Stimulated activated CD4-positive, alpha-beta T cell treated with anti-CD3 and anti-CD28 coated beads, Interleukin-1b, Interleukin-23, amount 100 ng/mL, for 4 hours (primary cell): ENCODE data around the gene SLCO4A1.

Experiments
- DNase-seq, 2 donors: peaks; one replicate each; pipeline ENCODE4 v3.0.0-alpha.2; 2020; ENCODE audit warnings: low read depth in 2 of 2

Gene SLCO4A1

DNA sequence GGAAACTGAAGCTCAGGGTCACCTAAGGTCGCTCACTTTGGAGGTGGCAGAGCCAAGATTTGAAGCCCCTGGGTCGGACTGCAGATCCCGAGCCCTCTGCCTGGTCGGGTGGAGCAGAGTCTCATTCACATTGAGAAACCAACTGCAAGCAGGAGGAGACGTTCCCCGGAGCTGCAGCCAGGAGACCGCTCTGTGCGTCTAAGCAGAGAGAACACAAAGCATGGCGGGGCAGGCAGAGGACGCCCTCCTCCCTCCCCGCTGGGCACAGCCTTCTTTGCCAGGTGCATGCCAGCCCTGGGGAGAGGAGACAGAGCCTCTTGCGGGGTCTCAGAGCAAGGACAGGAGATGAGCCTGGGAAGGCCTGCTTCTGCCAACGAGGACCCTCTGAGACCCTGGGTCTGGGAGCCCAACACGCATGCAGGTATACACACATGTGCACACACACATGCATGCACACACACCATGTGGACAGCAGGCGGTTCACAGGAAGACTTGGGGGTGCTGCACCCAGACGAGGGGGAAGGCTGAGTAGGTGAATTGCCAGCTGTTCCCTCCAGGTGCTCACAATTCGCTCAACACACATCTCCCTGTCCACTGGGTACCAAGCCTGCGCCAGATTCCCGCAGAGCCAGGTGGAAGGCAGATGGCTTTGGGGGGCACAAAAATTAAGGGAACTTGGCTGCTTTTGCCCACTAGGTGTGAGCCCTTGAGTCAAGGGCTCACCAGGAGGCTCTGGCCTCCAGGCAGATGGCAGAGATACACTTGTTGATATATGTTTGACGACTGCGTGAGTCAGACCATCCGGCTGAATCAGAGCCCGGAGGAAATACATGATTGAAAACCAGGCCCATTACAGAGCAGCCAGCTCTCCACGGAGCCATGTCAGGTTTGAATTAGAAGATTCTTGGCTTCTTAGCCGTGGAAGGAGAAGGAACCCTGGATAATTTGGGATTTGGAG lies 60.9 kb downstream of the SLCO4A1 start:
- no peak for DNase-seq

DNA sequence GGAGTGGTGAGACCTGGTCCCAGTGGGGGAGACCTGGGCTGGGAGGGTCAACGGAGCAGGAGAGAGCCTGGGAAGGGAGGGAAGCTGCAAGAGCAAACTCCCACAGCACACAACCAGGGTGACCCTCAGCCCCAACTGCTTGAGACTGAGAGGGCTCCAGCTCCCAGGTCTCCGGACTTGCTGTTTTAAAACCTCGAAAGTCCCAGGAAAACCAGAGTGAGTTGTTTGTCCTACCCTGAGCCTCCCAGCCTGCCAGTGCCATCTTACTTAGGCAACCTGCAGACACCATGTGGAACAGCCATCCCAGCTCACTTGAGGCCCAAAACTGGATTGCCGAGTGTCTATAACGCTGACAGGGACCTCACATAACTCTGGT lies 61.5 kb downstream of the SLCO4A1 start:
- no peak for DNase-seq

DNA sequence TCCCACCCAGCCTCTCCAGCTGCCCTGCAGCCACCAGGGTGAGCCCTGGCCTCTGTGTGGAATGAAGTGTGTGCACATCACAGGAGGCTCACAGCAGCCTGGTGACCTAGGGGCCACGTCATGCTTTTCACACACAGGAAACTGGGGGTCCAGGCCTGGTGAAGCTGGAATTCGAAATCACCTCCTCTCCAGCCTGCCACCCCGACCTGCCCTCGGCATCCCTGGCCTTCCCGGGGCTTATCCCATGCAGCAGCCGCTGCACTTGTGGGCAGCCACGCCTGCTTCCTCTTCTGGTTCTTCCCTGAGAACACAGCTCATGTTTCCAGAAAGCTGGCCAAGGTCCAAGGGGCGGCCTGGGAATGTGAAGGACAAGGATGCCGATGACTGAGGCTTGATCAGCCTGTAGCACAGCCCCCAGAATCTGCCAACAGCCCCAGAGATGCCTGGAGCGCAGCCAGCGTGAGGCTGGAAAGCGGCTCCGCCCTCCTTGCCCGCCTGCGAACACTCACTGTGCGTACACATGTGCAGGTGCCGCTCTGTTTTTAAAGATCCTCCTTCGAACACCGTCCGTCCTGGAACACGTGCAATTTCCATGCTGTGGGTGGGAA lies 62.1 kb downstream of the SLCO4A1 start:
- no peak for DNase-seq

DNA sequence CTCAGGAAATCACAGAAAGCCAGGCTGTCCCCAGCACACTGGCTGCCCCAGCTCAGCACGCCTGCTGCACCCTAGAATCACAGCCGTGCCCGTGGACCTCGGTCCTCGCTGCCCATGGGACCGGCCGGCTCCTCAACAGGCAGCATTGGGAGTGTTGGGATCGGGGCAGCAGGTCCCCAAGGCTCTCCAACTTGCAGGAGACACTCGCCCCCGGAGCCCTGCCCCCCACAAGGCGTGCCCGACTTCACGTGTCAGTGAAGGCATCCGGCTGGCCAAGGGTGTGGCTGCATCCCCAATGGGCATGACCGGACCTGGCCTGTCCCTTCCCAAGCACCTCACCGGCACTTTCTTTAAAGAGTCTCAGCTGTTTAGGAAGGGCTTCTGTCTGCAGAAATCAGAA lies 63.3 kb downstream of the SLCO4A1 start:
- DNase-seq = no peak

DNA sequence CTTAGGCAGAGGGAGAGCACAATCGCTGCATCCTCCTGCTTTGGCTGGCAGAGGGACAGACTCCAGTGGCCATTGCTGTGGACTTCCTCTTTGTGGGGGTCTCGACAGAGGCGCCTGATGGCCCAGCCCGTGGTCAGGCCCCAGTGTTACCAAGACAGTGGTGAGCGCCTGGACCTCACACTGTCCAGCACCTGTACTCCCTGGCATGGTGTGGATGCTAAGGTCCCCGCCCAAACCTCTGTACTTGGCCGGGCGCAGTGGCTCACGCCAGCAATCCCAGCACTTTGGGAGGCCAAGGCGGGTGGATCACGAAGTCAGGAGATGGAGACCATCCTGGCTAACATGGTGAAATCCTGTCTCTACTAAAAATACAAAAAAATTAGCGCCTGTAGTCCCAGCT lies 64.0 kb downstream of the SLCO4A1 start:
- no peak for DNase-seq

DNA sequence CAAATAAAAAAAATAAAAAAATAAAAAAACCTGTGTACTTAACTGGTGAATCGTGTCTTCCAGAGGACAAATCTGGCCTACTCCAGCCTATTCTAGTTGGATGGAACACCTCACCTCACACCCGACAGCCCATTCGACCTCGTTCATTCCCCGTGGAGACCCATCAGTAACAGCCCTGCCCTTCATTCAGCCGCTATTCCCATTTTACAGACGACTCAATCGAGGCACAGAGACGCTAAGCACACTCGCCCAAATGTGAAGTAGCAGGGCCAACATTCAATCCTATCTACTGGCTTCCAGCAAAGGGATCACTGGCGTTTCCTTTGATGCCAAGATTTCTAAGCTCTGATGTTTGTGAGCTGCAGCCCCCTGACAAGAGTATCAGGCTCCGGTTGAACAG lies 64.6 kb downstream of the SLCO4A1 start:
- DNase-seq = no peak

DNA sequence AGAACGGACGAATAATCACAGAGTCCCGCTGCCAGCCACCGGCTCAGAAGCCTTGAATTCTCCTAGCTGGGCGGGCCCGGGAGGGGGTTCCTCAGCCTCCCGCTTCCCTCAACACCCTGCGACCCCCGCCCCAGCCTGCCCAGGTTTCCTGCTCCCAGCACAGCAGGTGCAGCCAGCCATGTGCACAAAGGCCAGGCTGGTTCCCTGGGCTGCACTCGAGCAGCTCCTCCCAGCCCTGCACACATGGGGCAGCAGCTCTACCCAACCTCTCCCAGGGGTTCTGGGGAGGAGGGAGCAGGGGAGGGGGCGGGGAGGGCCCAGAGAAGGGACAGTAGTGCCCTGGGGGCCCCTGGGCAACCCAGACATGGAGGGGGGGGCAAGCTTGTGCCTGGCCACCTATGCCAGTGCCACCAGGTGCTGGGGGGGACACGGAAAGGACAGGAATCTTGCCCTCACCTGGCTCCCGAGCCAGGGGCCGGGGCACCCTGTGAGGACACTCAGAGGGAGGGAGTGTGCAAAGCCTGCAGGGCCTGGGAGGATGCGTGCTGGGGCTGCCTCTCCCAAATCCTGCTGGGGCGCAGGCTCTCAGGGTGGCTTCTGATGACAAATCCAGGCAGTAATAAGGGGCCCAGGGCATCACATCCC lies 65.1 kb downstream of the SLCO4A1 start:
- no peak for DNase-seq

DNA sequence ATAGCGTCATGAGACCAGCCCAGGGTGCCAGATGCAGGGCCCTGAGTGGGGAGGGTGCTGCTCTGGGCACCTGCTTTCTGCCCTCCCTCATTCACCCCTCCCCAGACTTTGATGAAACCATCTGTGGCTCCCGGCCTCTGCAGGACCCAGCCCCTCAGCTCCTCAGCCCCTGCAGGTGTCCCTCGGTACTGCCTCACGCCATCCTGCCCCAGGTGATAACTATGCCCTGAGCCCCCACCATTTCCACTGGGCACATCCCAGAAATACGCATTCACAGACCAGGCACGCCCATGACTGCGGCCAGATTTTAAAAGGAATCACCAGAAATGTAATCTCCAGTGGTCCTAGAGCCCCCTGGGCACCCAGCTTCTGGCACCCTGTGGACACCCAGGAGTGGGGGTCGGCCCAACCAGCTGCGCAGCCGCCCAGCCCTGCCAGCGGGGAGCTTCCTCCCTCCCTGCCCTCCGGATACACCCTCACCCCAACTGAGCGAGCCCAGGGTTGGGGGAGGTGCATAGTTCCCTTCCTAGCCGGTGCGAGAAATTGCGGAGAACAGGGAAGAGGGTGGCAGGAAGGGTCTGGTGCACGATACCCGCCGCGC lies 65.7 kb downstream of the SLCO4A1 start:
- DNase-seq = no peak

DNA sequence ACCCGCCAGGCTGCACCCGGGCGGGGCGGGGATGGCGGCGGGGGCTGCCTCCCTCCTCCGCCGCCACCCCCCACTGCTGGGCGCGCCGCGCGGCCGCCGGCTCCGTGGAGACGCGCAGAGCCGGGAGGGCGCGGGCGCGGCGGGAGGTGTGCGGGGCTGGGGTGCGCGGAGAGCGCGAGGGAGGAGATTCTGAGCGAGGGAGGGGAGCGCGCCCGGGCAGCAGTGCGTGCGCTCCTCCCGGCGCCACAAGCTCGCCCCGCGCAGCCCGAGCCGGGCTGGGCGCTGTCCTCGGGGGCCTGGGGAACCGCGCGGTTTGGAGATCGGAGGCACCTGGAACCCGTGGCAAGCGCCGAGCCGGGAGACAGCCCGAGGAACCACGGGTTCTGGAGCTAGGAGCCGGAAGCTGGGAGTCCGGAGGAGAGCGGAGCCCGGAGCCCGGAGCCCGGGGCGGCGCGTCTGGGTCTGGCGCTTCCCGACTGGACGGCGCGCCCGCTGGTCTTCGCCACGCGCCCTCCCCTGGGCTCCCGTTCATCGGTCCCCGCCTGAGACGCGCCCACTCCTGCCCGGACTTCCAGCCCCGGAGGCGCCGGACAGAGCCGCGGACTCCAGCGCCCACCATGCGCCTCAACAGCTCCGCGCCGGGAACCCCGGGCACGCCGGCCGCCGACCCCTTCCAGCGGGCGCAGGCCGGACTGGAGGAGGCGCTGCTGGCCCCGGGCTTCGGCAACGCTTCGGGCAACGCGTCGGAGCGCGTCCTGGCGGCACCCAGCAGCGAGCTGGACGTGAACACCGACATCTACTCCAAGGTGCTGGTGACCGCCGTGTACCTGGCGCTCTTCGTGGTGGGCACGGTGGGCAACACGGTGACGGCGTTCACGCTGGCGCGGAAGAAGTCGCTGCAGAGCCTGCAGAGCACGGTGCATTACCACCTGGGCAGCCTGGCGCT lies 66.6 kb downstream of the SLCO4A1 start, which contains the start of gene NTSR1:
TSS of gene NTSR1 (plus strand) at position 246 of the 946 bp plus-strand sequence. CDS start at position 618, 372 bp downstream.
- no peak for DNase-seq

DNA sequence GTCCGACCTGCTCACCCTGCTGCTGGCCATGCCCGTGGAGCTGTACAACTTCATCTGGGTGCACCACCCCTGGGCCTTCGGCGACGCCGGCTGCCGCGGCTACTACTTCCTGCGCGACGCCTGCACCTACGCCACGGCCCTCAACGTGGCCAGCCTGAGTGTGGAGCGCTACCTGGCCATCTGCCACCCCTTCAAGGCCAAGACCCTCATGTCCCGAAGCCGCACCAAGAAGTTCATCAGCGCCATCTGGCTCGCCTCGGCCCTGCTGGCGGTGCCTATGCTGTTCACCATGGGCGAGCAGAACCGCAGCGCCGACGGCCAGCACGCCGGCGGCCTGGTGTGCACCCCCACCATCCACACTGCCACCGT lies 67.2 kb downstream of the SLCO4A1 start:
- no peak for DNase-seq

DNA sequence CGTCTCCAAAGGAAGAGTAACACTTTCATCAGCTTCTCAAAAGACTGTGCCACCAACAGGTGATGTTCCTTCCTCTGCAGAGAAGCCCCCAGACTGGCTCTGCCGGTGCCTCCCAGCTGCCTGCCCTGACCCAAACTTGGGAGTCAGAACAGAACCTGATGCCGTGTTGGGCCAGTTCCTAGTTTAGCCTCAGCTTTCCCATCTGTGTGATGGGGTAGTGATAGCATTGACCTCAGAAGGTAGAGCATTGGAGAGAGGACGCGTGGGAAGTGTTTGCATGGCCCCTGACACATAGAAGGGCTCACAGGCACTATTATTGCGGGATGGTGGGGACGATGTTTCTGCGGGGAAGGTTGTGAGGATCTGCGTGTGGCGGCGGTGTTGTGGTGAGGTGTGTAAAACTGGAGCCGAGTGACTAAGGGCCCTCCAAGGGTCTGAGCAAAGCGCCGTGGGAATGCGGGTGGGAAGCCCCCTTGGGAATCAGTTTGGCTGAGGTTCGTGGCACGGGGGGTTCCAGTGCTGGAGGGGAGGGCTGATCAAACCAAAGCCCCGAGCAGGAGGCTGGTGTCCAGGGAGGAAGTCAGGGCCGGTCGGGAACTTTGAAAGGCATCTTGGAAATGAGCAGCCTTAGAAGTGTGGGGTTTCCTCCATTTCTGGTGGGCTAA lies 68.0 kb downstream of the SLCO4A1 start:
- DNase-seq = no peak

DNA sequence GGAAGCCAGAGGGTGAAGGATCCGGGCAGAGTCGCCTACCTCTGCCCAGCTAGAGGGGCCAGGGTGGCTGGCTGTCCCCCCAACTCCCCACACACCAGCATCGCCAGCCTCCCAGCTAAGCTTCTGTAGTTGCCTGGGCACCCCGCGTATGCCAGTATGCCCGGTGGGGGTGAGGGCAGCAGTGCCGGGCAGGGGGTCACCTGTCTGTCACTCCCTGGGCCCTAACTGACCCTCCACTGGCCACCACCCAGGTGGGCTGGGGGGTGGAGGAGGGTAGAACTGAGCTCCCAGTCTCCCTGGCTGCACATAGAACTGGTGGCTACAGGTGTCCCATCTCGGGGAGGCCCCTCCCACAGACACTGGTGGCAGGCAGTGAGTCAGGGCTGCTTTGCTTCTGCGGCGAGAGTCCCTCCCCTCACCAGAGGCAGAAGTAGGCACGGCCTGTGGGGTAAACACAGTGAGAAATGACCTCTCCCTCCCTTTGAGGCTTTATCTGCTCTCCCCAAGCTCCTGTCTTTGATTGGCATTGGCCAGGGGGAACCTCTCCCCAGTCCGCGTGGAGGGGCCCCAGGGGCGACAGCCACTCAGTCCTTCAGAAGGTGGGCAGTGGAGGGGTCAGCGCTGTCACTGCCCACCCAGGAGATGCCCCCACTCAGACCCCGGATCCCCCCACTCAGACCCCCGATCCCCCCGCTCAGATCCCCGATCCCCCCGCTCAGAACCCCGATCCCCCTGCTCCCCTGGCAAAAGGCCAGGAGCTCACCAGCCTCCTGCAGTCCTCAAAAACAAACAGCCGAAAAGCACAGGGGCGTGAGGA lies 68.8 kb downstream of the SLCO4A1 start:
- no peak for DNase-seq

DNA sequence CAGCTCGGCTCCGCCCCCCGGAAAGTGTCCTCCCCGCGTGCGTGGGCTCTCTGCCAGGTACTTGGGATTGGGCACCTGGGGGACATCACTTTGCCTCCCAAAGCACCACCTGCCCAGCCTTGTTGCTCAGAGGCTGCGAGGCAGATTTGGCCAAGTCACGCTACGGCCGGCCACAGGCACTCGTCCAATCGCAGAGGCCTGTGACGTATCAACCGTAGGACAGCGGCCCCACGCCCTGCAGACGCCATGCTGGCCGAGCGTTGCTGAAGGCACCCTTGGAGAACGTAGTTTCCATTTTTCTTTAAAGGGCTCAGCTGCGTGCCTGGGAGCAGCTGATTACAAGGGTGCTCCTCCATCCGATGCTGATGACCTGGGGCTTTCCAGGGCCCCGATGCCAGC lies 69.4 kb downstream of the SLCO4A1 start:
- no peak for DNase-seq

DNA sequence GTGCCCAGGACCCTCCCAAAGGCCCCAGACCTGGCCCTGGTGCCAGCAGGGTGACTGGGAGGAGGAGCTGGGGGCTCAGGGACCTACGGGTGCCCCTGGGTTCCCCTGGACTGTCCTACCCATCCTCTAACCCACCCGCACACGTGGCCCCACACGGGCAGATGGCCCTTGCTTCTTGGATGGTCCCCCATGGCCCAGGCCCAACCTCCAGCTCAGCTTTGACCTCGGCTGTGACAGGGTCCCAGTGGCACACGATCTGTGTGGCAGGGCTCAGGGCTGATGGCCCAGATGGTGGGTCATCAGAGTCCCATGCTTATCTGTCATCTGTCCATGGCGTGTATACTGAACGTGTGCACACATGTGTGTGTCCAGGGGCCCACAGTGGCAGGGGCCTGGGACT lies 70.3 kb downstream of the SLCO4A1 start:
- DNase-seq = no peak

DNA sequence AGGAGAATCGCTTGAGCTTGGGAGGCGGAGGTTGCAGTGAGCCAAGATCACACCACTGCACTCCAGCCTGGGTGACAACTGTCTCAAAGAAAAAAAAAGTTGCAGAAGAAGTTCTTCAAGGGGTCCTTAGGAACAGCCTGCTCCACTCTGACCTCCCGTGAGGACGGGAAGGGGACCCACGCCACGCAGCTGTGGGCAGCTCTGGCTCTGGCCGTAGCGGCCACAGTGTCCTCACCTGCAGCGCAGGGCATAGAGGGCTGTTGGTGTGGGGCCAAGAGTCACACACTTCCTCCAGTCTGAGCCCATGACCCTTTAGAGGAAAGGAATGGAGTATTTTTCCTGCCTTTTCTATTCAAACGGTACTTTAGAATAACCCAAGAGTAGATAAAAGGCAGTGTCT lies 71.7 kb downstream of the SLCO4A1 start:
- DNase-seq = no peak

DNA sequence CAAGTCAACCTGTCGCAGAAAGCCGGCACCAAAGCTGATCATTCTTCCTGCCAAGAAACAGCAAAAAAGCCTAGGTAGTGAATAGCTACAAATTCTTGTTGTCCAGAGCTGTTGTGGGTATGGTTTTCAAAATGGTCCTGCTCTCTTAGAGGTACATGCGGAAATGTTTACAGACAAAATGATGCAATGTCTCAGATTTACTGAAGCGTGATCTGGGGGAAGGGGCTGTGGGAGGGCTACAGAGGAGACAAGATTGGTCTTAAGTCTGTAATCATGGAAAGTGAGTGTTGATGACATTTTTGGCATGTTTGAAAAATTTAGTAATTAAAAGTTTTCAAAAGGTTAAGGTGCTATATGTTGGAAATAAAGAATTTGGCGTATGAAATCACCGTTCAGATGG lies 72.5 kb downstream of the SLCO4A1 start:
- DNase-seq = no peak

DNA sequence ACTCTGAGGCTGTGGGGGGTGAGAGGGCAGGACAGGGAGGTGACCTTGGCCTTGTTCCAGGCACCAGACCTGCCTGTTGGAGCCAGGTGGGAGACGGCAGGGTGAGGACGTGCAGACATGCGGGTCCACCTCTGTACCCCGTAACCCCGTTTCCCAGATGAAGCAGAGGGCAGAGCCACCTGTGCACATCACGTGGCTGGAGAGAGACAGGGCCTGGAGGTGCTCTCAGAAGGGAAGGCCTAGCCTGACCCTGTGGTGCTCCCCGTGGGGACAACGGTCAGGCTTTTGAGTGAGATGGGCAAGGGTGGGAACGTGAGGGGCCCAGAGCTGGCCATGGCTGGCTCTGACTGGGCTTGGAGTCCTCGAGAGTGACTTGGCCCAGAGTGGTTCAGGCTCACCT lies 72.9 kb downstream of the SLCO4A1 start:
- DNase-seq = no peak

DNA sequence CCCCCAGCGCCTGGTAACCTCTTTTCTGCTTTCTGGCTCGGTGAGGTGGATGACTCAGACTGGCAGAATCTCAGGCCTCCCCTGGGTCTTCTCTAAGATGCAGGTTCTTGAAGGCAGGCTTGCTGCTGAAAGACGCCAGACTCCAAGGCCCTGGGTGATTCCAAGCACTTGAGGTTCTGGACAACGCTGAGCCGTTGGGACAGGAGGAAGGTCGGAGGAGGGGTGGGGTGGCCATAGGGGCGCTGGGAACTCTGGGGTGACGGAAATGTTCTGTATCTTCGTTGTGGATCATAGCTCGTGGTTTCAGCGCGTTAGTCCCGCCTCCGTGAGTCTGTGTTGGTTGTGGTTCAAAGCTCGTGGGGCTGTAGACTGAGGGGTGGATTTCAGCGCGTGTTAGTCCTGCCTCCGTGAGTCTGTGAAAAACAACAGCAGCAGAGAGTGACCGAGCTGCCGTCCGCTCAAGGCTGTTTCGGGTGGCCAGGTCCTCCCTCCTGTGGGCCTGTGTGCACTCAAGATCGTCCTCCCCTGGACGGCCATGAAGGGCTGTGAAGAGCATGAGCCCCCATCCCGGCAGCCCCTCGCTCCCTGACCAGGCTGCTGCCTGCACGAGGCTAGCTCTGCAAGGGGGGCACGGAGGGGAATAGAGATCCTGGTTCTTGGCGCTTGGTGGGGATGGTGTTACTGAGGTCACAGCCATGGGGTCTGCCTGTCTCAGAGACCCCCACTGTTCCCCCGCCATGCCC lies 74.1 kb downstream of the SLCO4A1 start:
- no peak for DNase-seq

DNA sequence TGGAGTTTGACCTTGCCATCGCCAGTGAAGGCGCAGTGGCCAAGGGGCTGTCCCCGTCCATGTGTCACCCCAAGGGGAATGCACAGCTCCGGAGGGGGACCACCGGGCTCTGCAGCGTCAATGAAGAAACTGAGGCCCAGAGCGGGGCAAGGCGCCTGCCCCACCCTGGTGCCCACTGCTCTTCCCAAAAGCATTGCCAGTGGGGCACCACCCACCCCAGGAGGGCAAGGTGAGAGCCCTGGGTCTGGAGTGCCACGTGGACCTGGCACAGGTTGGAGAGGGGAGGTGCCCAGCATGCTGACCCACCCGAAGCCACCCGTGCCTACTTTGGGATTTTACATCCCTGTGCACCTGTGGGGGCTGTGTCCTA lies 74.6 kb downstream of the SLCO4A1 start:
- DNase-seq = no peak
